Trophoblast cell (in vitro differentiated cells and primary cell): ENCODE measurements around the gene KRABD2.
A peak's percentile ranks its signal among the peaks of the same experiment; 100 is the strongest.
"Not testable (repeated sequence)": the region's sequence is repeated elsewhere in the genome, so short reads cannot be mapped to it uniquely, and the experiment has no call there.

ENCODE experiments used
- DNase-seq, 2 donors: peaks; one replicate each; pipeline ENCODE4 v3.0.0-alpha.2; 2016
- H2AFZ ChIP-seq: 2 replicates; pipeline ENCODE4 v1.6.1; 2013; ENCODE audit warnings: low read length, moderate library complexity, mild to moderate bottlenecking; ENCODE audit not compliant: insufficient read depth, poor library complexity
- H2AK5ac ChIP-seq: 2 replicates; pipeline ENCODE4 v1.6.1; 2013; ENCODE audit warnings: mild to moderate bottlenecking, low read length
- H2BK120ac ChIP-seq: 2 replicates; pipeline ENCODE4 v1.6.1; 2013; ENCODE audit warnings: low read length, mild to moderate bottlenecking, moderate library complexity; ENCODE audit not compliant: insufficient read depth, poor library complexity
- H2BK12ac ChIP-seq: 2 replicates; pipeline ENCODE4 v1.6.1; 2013; ENCODE audit warnings: mild to moderate bottlenecking, low read length, moderate library complexity
- H2BK5ac ChIP-seq: 2 replicates; pipeline ENCODE4 v1.6.1; 2013; ENCODE audit warnings: low read length, low read depth, moderate library complexity, mild to moderate bottlenecking; ENCODE audit not compliant: poor library complexity
- H3K14ac ChIP-seq: 2 replicates; pipeline ENCODE4 v1.6.1; 2013; ENCODE audit warnings: mild to moderate bottlenecking, low read length
- H3K18ac ChIP-seq: 2 replicates; pipeline ENCODE4 v1.6.1; 2013; ENCODE audit warnings: mild to moderate bottlenecking, low read length
- H3K23ac ChIP-seq: 2 replicates; pipeline ENCODE4 v1.6.1; 2013; ENCODE audit warnings: low read length
- H3K27ac ChIP-seq: 2 replicates; pipeline ENCODE4 v1.5.1; 2013; ENCODE audit warnings: low read depth, mild to moderate bottlenecking, inconsistent platforms, low read length, moderate library complexity
- H3K27me3 ChIP-seq: 2 replicates; pipeline ENCODE4 v1.6.1; 2013; ENCODE audit warnings: inconsistent platforms, mild to moderate bottlenecking, low read length, moderate library complexity; ENCODE audit not compliant: insufficient read depth
- H3K36me3 ChIP-seq, 2 experiments: 1 replicate in 1 of 2; 2 replicates in 1 of 2; pipeline ENCODE4 v1.6.1; 2013; ENCODE audit warnings: low read length in 2 of 2, mild to moderate bottlenecking in 2 of 2, moderate library complexity in 1 of 2; ENCODE audit not compliant: insufficient read depth in 2 of 2, control insufficient read depth in 1 of 2
- H3K4ac ChIP-seq: 2 replicates; pipeline ENCODE4 v1.6.1; 2013; ENCODE audit warnings: low read depth, mild to moderate bottlenecking, low read length, moderate library complexity
- H3K4me1 ChIP-seq, 2 experiments: 1 replicate in 1 of 2; 2 replicates in 1 of 2; pipeline ENCODE4 v1.6.1; 2013; ENCODE audit warnings: low read length in 2 of 2, mild to moderate bottlenecking in 2 of 2, moderate library complexity in 1 of 2; ENCODE audit not compliant: insufficient read depth in 2 of 2, control insufficient read depth in 1 of 2
- H3K4me2 ChIP-seq: 2 replicates; pipeline ENCODE4 v1.6.1; 2013; ENCODE audit warnings: inconsistent platforms, mild to moderate bottlenecking, low read length, moderate library complexity
- H3K4me3 ChIP-seq: 2 replicates; pipeline ENCODE4 v1.5.1; 2013; ENCODE audit warnings: mild to moderate bottlenecking, low read depth, low read length, inconsistent platforms
- H3K79me1 ChIP-seq: one replicate; pipeline ENCODE4 v1.6.1; 2013; ENCODE audit warnings: low read length
- H3K79me2 ChIP-seq: 2 replicates; pipeline ENCODE4 v1.6.1; 2013; ENCODE audit warnings: low read length, mild to moderate bottlenecking; ENCODE audit not compliant: control insufficient read depth, insufficient read depth, poor library complexity
- H3K9ac ChIP-seq: 2 replicates; pipeline ENCODE4 v1.6.1; 2013; ENCODE audit warnings: mild to moderate bottlenecking, low read length
- H3K9me3 ChIP-seq: 2 replicates; pipeline ENCODE4 v1.6.1; 2013; ENCODE audit warnings: low read depth, mild to moderate bottlenecking, control low read depth, inconsistent platforms, low read length; ENCODE audit not compliant: insufficient read depth
- H4K12ac ChIP-seq: 2 replicates; pipeline ENCODE4 v1.6.1; 2013; ENCODE audit warnings: low read depth, mild to moderate bottlenecking, low read length, moderate library complexity
- H4K8ac ChIP-seq: 2 replicates; pipeline ENCODE4 v1.6.1; 2013; ENCODE audit warnings: low read depth, mild to moderate bottlenecking, low read length, moderate library complexity
- H4K91ac ChIP-seq: one replicate; pipeline ENCODE4 v1.6.1; 2013; ENCODE audit warnings: low read depth, mild to moderate bottlenecking, low read length, moderate library complexity
- WGBS: extraction: QIAGEN DNeasy Blood & Tissue Kit; methylation state at CpG from one replicate; pipeline ENCODE4 v1.1.7; 2013; ENCODE audit warnings: missing lambda C conversion rate; ENCODE audit not compliant: insufficient read length, insufficient coverage; ENCODE audit errors: extremely low coverage; 5-methylcytosine and 5-hydroxymethylcytosine counted together

The KRABD2 gene

GRCh38 chr17:8347001-8347400 is 29.5 kb downstream of the KRABD2 start:
- not testable (repeated sequence) for H3K4me1 ChIP-seq, H3K4me2 ChIP-seq, H3K18ac ChIP-seq, H4K8ac ChIP-seq, H3K14ac ChIP-seq, H3K9ac ChIP-seq, H3K9me3 ChIP-seq, H3K27ac ChIP-seq, H2AFZ ChIP-seq, H2BK5ac ChIP-seq, H3K4me3 ChIP-seq, H2BK12ac ChIP-seq, H3K79me2 ChIP-seq, H3K36me3 ChIP-seq, H2AK5ac ChIP-seq, H3K79me1 ChIP-seq, H4K91ac ChIP-seq, H3K4ac ChIP-seq, DNase-seq, H2BK120ac ChIP-seq, H3K27me3 ChIP-seq, H4K12ac ChIP-seq, H3K23ac ChIP-seq
- no CpG with 5 or more reads among the region's 25 CpGs for WGBS

- no peak overlapping the region for H2BK120ac ChIP-seq
- H3K27ac ChIP-seq: no peak overlapping the region
- no peak overlapping the region for H4K8ac ChIP-seq
- no peak overlapping the region for H4K91ac ChIP-seq
- no peaks in the 10 kb centered on the region for H3K79me1 ChIP-seq
- H3K79me2 ChIP-seq: no peaks in the 10 kb centered on the region
- no peak overlapping the region for H3K18ac ChIP-seq
- no peak overlapping the region for H3K23ac ChIP-seq
- H3K14ac ChIP-seq: no peak overlapping the region
- H3K36me3 ChIP-seq: no peaks in the 10 kb centered on the region
- H2BK12ac ChIP-seq: no peak overlapping the region
- no peak overlapping the region for H3K4ac ChIP-seq
- no peak overlapping the region for H2AFZ ChIP-seq
- DNase-seq: no peak
- no peaks in the 10 kb centered on the region for H3K9me3 ChIP-seq
- H3K27me3 ChIP-seq: no peaks in the 10 kb centered on the region
- H4K12ac ChIP-seq: no peak overlapping the region
- WGBS: no CpG with 5 or more reads among the region's 5 CpGs
- no peak overlapping the region for H3K4me2 ChIP-seq
- H2BK5ac ChIP-seq: no peak overlapping the region
- H3K4me1 ChIP-seq: peaks cover 2 to 3% of the 10 kb centered on the region in 2 experiments
- H3K9ac ChIP-seq: no peak overlapping the region
- no peak overlapping the region for H2AK5ac ChIP-seq
- H3K4me3 ChIP-seq: no peak overlapping the region
Observed at GRCh38 chr17:8345951-8346665, 30.4 kb downstream of the KRABD2 start.

GRCh38 chr17:8345052-8345690 is 31.3 kb downstream of the KRABD2 start:
- Histone ChIP-seq H3K9me3 (peaks cover 2% of the 10 kb centered on the region), H3K4me2 (no peak overlapping the region), H2BK120ac (no peak overlapping the region), H3K4me1 (peaks cover 3% of the 10 kb centered on the region in 2 experiments), H3K79me1 (no peaks in the 10 kb centered on the region), H3K4me3 (no peak overlapping the region), H3K27me3 (no peaks in the 10 kb centered on the region), H2BK12ac (no peak overlapping the region), H3K18ac (no peak overlapping the region), H2AK5ac (no peak overlapping the region), H4K8ac (no peak overlapping the region), H4K91ac (no peak overlapping the region), H2BK5ac (no peak overlapping the region), H3K4ac (no peak overlapping the region), H2AFZ (no peak overlapping the region), H3K79me2 (no peaks in the 10 kb centered on the region), H4K12ac (no peak overlapping the region), H3K9ac (no peak overlapping the region), H3K23ac (no peak overlapping the region), H3K27ac (no peak overlapping the region), H3K36me3 (no peaks in the 10 kb centered on the region), H3K14ac (no peak overlapping the region)
- WGBS: no CpG with 5 or more reads among the region's 6 CpGs
- no peak for DNase-seq

GRCh38 chr17:8341456-8341855 is 35.0 kb downstream of the KRABD2 start:
- no peaks in the 10 kb centered on the region for H3K36me3 ChIP-seq

More at GRCh38 chr17:8341456-8341855, 35.0 kb downstream of the KRABD2 start:
- H3K18ac ChIP-seq: no peak overlapping the region
- no peak overlapping the region for H2BK5ac ChIP-seq
- no peak overlapping the region for H4K8ac ChIP-seq
- no peaks in the 10 kb centered on the region for H3K79me2 ChIP-seq
- DNase-seq: peak in 1 of 2 donors; percentile 20
- no peak overlapping the region for H3K4ac ChIP-seq
- H3K27me3 ChIP-seq: no peaks in the 10 kb centered on the region
- no peak overlapping the region for H2AFZ ChIP-seq
- H4K91ac ChIP-seq: no peak overlapping the region
- no peak overlapping the region for H3K4me2 ChIP-seq
- no peak overlapping the region for H2BK12ac ChIP-seq
- H3K14ac ChIP-seq: no peak overlapping the region
- no peak overlapping the region for H3K4me3 ChIP-seq
- H4K12ac ChIP-seq: no peak overlapping the region
- no peak overlapping the region for H3K9ac ChIP-seq
- H3K23ac ChIP-seq: no peak overlapping the region
- no peak overlapping the region for H2AK5ac ChIP-seq
- H2BK120ac ChIP-seq: no peak overlapping the region
- peaks cover 3% of the 10 kb centered on the region in 2 experiments for H3K4me1 ChIP-seq
- H3K79me1 ChIP-seq: no peaks in the 10 kb centered on the region
- H3K27ac ChIP-seq: no peak overlapping the region
- no CpG with 5 or more reads among the region's 4 CpGs for WGBS
- peaks cover 2% of the 10 kb centered on the region for H3K9me3 ChIP-seq
